HG03139 (cell line): ENCODE data around the gene LIPC.

ENCODE experiments used
- ATAC-seq: cut with Tn5 transposase; IDR thresholded peaks from one replicate; pipeline ENCODE4 v1.9.1; 2021; ENCODE audit not compliant: unreplicated experiment

Gene LIPC

GRCh38 chr15:58433597-58434333 lies 2.0 kb downstream of the LIPC start:
- ATAC-seq: no peak

GRCh38 chr15:58434334-58434875 lies 2.6 kb downstream of the LIPC start:
- ATAC-seq: no peak

DNA sequence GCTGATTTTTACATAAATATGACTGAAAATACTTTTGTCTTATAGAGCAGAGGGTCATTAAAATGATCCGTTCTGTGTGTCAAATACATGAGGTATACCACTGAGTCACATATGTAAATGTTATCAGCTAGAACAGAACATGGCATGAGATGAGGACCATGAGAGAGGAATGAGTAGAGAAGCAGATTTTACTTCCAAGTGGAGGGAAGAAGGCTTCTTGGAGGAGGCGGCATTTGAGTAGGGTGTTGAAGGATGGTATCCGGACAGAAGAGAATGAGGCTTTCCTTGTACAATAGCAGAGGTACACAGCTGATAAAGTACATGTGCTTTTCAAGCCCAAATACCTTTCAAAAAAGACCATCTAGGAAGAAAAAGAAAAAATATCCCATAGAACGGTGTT lies 4.8 kb downstream of the LIPC start:
- no peak for ATAC-seq

GRCh38 chr15:58437531-58438105 lies 5.8 kb downstream of the LIPC start:
- no peak for ATAC-seq

DNA sequence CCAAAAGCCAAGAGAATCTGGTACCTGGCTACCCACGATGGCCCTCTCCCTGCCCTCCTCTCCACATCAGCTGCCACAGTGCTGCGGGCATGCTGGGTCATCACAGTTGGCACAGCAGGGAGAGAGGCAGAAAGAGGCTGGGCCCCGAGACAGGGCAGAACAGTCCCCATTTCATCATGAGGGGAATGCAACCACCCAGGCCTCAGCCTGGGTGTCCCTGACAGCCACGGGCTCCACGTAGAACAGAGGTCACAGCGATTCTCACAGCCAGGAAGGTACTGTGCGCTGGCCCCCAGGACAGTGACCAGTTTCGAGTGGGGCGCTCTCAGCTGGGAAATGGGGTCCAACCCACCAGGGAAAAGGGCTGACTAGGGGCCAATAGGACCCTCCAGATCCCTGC lies 6.3 kb downstream of the LIPC start:
- no peak for ATAC-seq

DNA sequence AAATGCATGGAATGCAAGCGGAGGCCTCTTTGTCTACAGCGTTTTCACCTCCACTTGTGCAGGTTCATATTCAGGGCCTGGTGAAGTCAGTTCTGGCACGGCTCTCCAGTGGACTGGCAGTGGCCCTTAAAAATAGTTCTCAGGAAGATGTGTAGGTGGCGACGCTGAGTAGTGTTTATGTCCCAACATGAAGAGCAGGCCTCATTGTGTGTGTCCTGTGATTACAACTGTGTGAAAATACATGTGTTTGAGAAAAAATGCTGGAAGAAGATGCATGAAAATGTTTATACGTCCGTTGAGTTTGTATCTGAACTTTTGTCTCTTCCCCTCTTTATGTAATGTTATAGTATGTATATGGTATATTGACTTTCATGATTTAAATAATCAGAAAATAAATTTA lies 7.2 kb downstream of the LIPC start:
- ATAC-seq: no peak

GRCh38 chr15:58440158-58440910 lies 8.5 kb downstream of the LIPC start:
- ATAC-seq: no peak

- ATAC-seq: no peak
These were observed 9.1 kb downstream of the LIPC start for GRCh38 chr15:58440922-58441321.

GRCh38 chr15:58441376-58442070 lies 9.7 kb downstream of the LIPC start:
- ATAC-seq: no peak

- ATAC-seq: no peak
These were observed 10.3 kb downstream of the LIPC start for GRCh38 chr15:58442122-58442521.

- no peak for ATAC-seq
These were observed 11.5 kb downstream of the LIPC start for GRCh38 chr15:58443308-58443707.

- no peak for ATAC-seq
These were observed 12.3 kb downstream of the LIPC start for GRCh38 chr15:58444056-58444455.

DNA sequence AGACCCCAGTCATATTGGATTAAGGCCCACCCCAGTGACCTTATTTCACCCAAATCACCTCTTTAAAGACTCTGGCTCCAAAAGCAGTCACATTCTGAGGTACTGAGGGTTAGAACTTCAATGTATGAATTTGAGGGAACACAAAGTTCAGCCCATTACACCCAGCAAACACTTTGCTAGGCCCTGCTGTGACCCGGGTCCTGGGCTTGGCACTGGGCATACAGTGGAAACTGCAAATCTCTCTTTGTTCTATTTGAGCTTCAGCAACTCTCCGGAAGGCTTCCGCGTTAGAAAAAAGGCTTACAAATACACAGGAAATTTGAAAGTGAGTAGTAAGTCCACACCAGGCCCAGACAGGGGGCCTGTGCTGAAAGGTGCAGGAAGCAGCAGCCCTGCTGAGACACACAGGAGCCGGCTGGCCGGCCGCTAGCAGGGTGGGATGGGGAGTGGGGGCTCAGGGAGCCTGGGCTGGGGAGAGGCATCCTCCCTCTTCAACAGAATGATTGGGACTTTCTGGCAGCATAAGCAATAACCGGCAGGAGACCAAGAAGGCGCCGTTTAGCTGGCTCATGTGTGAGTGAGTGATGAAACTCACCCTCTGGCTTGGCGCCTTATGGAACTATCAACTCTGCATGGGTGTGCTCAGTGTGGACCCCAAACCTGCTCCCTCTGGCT lies 13.0 kb downstream of the LIPC start:
- no peak for ATAC-seq

DNA sequence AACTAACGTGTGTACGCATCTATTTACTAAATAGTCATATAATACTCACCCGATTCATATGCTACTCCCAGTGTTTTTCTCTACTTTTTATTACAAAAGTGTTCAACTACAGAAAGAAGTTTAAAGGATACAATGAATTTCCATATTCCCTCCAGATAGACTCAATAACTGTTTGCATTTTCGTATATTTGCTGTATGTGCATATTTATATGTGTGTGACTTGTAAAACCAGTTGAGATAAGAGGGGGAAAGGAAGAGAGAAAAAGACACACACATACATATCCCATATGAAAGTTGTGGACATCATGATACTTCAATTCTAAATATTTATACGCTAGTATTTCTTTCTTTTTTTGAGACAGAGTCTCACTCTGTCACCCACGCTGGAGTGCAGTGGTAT lies 14.1 kb downstream of the LIPC start:
- ATAC-seq: no peak

DNA sequence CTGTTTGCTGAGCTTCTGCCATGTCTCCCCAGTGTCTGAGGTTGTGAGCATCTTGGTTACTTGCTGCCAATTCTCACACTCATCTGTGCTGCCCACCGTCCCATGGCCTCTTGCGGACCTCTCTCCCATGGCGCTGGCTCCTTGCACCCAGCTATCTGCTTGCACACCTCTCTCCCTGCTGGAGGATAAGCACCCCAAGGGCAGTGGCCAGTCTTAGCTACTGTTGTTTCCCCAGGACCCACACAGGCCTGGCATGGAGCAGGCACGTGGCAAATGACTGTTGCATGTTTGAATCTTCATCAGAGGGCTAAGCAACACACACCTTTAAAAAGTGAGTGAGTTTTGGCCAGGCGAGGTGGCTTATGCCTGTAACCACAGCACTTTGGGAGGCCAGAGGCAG lies 14.7 kb downstream of the LIPC start:
- ATAC-seq: no peak

DNA sequence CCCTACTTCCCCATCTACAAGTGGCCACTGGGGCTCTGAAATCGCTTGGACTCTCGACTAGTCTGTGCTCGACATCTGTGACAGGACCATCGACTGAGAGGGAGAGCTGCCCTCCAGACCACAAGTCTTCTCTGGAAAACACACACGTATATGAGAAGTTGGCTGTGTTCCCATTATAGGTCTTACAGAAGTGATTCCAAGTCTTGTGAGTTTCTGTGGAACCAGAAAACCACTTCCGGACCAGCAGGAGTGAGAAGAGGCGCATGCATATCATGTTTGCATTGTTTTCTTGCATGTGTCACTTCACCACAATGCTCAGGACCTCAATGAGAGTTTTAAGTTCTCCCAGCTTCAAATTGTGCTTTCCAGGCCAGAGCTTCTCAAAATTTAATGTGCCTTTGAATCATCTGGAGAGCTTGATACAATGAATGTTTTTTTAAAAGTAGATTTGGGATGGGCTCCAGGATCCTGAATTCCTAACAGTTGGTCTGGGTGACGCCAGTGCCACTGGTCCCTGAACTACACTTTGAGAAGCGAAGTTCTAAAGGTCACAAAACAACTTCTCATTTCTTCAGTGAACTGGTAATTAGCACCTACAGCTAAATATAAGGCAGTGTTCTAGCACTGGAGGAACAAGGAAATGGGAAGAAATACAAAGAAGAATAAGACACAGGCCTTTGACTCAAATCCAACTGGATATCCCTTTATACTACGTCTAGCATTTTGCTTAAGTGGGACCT lies 15.7 kb downstream of the LIPC start:
- ATAC-seq: no peak

- ATAC-seq: no peak
These were observed 16.5 kb downstream of the LIPC start for GRCh38 chr15:58448331-58448730.

DNA sequence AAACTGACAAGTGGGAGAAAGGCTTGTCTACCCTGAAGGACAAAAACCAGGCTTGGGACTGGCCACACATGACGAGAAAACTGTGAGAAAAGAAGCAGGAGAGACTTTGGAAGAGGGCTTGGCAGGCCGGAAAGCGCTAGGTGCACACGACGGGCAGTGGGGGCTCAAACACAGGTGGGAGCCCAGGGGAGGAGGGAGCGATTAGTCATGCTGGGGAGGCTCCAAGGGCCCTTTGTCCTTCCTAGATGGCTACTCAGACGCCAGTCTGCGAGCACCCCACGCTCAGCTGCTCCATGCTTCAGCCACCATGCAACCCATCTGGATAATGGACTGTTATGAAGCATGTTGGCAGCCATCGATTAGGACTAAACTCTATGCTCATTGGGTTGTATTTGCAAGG lies 17.1 kb downstream of the LIPC start:
- ATAC-seq: no peak

DNA sequence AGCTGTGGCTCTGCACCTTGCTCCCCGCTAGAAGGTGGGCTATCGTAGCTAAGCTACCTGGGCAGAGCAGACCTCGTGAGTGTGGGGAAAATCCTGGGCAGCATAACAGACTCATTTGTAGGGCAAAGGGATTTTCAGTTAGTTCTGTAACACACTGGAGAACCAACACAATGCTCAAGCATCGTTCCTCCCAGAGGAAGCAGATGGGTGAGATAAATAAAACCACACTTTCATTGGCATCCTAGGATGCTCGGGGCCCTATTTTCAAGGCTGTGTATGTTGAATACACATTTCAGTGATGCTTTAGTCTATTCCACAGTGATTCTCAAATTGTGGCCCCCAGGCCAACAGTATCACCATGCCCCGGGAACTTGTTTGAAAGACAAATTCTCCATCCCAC lies 20.0 kb downstream of the LIPC start:
- no peak for ATAC-seq

DNA sequence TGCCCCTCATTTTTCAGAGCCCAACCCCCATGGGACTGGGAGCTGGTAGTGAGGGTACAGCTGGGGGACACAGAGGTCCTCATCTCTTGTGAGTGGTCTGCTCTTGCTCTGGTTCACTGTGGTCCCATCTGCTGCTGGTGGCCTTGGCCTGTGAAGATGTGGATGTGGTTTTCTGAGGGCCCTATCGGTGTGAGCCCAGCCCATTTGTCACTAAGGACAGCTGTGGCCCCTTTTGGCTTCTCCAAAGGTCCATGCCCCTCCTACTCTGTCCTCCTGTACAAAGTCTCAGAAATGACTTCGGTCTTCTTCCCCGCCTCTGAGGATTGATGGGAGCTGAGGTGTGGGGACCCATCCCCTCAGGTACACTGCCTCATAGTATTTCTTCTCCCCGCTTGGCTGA lies 21.0 kb downstream of the LIPC start:
- ATAC-seq: no peak
